Mucosa of rectum (tissue), 2 donors: ENCODE measurements around the gene ITGA3.

Experiments
- H3K27ac ChIP-seq, 2 donors: one replicate each; pipeline ENCODE4 v1.7.0; 2013; ENCODE audit warnings: inconsistent platforms in 2 of 2, low read depth in 2 of 2, low read length in 2 of 2
- H3K27me3 ChIP-seq, 2 donors: one replicate each; pipeline ENCODE4 v1.7.0; 2013; ENCODE audit warnings: low read length in 2 of 2; ENCODE audit not compliant: control insufficient read depth in 2 of 2, insufficient read depth in 2 of 2
- H3K36me3 ChIP-seq, 2 donors: one replicate each; pipeline ENCODE4 v1.7.0; 2013; ENCODE audit warnings: low read length in 2 of 2; ENCODE audit not compliant: control insufficient read depth in 2 of 2, insufficient read depth in 2 of 2
- H3K4me1 ChIP-seq, 2 donors: one replicate each; pipeline ENCODE4 v1.7.0; 2013; ENCODE audit warnings: low read length in 2 of 2, mild to moderate bottlenecking in 1 of 2; ENCODE audit not compliant: control insufficient read depth in 2 of 2, insufficient read depth in 2 of 2
- H3K4me3 ChIP-seq, 2 donors: one replicate each; pipeline ENCODE4 v1.7.0; 2013; ENCODE audit warnings: low read length in 2 of 2
- H3K9ac ChIP-seq, 2 donors: one replicate each; pipeline ENCODE4 v1.7.0; 2013; ENCODE audit warnings: low read length in 2 of 2, low read depth in 1 of 2, mild to moderate bottlenecking in 1 of 2
- H3K9me3 ChIP-seq, 2 donors: one replicate each; pipeline ENCODE4 v1.7.0; 2013; ENCODE audit warnings: low read length in 2 of 2; ENCODE audit not compliant: control insufficient read depth in 2 of 2
- donor health status: healthy.
- donor health status: Normal muscosa, but diverticular disease.

Gene ITGA3

GRCh38 chr17:50097455-50097854 lies 41.5 kb downstream of the ITGA3 start:
- Histone ChIP-seq H3K9me3 (no peaks in the 10 kb centered on the region), H3K36me3 (peaks cover 19 to 25% of the 10 kb centered on the region in 2 donors), H3K27ac (no peak overlapping the region), H3K4me3 (no peak overlapping the region), H3K4me1 (peaks cover 62 to 63% of the 10 kb centered on the region in 2 donors), H3K9ac (no peak overlapping the region), H3K27me3 (no peaks in the 10 kb centered on the region)

DNA sequence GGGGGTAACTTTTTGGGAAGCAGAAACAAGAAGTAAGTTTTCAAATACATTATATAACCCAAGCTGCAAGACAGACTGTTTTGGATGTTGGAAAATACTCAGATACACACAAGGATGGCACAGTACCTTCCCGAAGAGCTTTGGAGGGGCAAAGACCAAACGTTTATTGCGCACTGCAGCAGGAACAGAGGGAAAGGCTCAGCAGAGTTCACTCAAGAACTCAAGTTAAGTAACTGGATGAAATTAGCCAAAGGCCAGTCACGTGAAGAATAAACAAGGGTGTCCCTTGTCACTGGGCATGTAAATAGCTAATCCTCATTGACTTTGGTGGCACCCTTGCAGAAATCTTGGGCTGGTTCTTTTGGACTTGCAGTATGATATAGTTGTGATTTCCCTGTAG lies 42.0 kb downstream of the ITGA3 start:
- Histone ChIP-seq H3K4me1 (peaks cover 67 to 68% of the 10 kb centered on the region in 2 donors), H3K9ac (no peak overlapping the region), H3K27ac (no peak overlapping the region)

GRCh38 chr17:50098583-50098982 lies 42.7 kb downstream of the ITGA3 start:
- Histone ChIP-seq H3K4me3 (no peak overlapping the region), H3K36me3 (peaks cover 19 to 30% of the 10 kb centered on the region in 2 donors), H3K9ac (no peak overlapping the region), H3K4me1 (peaks cover 71 to 73% of the 10 kb centered on the region in 2 donors), H3K27me3 (no peaks in the 10 kb centered on the region), H3K9me3 (no peaks in the 10 kb centered on the region), H3K27ac (no peak overlapping the region)

More for the DNA sequence above, 42.0 kb downstream of the ITGA3 start:
- H3K27me3 ChIP-seq: no peaks in the 10 kb centered on the region
- H3K4me3 ChIP-seq: no peak overlapping the region
- H3K36me3 ChIP-seq: peaks cover 19 to 25% of the 10 kb centered on the region in 2 donors
- H3K9me3 ChIP-seq: no peaks in the 10 kb centered on the region

DNA sequence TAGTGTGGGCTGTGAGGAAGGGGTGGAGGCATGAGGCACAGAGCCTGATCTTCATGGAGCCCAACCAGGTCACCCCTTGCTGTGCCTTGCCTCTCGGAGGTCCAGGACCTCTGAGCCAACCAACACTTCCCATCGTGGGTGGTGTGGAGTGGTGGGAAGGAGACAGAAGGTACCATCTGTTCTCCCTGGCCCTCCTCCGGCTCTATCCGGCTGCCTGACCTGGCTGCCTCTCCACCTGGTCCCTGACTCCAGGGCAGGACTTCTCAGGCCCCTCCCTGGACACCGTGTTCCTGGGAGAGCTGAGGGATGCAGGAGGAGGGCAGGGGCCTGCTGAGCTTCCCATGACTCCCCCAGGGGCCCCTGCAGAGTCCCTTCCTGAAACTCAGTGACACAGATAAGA lies 43.1 kb downstream of the ITGA3 start:
- Histone ChIP-seq H3K4me1 (peaks cover 71 to 73% of the 10 kb centered on the region in 2 donors), H3K9ac (no peak overlapping the region), H3K4me3 (no peak overlapping the region)

GRCh38 chr17:50100480-50100883 lies 44.6 kb downstream of the ITGA3 start:
- Histone ChIP-seq H3K36me3 (peaks cover 21 to 33% of the 10 kb centered on the region in 2 donors), H3K4me3 (peak overlapping the region; percentile 21 to 56), H3K9me3 (no peaks in the 10 kb centered on the region), H3K27me3 (no peaks in the 10 kb centered on the region), H3K27ac (peak overlapping the region; percentile 90 to 96), H3K9ac (peak overlapping the region; percentile 36 to 45), H3K4me1 (peaks cover 66 to 67% of the 10 kb centered on the region in 2 donors)

More for the DNA sequence above, 43.1 kb downstream of the ITGA3 start:
- Histone ChIP-seq H3K36me3 (peaks cover 19 to 30% of the 10 kb centered on the region in 2 donors), H3K27me3 (no peaks in the 10 kb centered on the region), H3K9me3 (no peaks in the 10 kb centered on the region), H3K27ac (peak overlapping the region in 1 of 2 donors; percentile 21)

DNA sequence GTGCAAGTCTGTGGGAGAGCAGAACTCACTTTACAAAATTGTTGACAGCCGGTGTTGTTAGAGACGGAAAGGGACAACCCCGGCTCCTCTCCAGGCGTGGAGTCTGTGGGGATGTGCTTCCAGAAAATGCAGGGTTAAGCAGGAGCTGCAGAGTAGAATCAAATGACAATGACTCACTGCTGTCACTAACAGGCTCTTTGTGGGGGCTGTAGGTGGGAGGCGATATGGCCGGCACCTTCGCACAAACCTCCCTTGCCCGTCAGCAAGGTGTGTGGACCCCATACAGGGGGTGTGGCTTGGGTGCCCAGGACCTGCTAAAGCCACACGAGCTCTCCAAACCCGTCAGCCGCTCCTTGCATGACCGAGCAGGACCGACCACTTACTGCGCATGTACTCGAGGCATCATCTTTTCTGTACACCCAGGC lies 45.0 kb downstream of the ITGA3 start:
- Histone ChIP-seq H3K36me3 (peaks cover 25 to 36% of the 10 kb centered on the region in 2 donors), H3K4me1 (peaks cover 62 to 63% of the 10 kb centered on the region in 2 donors), H3K9me3 (no peaks in the 10 kb centered on the region), H3K4me3 (peak overlapping the region; percentile 25 to 56), H3K27ac (peak overlapping the region; percentile 90 to 96), H3K9ac (peak overlapping the region; percentile 38 to 45), H3K27me3 (no peaks in the 10 kb centered on the region)

DNA sequence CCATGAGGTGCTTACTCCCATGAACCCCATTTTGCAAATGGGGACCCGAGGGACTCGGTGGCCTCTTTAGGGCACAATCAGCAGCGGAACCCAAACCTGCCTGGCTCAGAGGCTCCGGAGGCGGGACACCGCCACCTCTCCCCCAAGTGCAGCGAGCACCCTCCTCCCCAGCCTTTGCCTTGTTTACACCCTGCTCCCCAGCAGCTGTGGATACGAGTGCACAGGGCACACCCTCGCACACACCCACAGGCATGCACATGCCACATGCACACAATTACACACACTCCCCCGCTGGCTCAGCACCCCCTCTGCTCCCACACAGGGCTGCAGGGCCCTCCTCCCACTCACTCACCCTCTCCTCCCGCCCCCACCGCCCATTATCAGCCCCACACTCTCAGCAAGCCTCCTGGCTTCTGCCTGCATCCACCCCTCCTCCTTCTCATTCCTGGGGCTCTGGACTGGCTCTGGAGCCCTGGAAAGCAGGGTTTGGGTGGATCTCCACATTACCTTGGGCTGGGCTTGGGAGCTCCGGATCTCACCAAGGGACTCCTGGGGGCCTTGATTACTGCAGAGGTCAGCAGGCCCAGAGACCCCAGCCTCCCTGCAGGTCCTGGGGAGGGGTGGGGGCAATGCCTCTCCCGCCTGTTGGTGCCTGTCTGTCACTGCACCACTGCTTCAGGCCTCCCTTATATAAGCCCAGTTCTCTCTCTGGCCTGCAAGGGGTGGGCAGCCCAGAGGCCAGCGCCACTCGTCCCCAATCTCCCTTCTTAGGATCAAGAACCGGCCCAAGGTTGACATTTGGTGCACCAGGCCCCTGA lies 45.6 kb downstream of the ITGA3 start:
- Histone ChIP-seq H3K9me3 (no peaks in the 10 kb centered on the region), H3K4me1 (peaks cover 57 to 58% of the 10 kb centered on the region in 2 donors), H3K4me3 (peak overlapping the region; percentile 25 to 56), H3K36me3 (peaks cover 29 to 37% of the 10 kb centered on the region in 2 donors), H3K27ac (peak overlapping the region; percentile 90 to 96), H3K9ac (peak overlapping the region; percentile 60 to 72), H3K27me3 (no peaks in the 10 kb centered on the region)

DNA sequence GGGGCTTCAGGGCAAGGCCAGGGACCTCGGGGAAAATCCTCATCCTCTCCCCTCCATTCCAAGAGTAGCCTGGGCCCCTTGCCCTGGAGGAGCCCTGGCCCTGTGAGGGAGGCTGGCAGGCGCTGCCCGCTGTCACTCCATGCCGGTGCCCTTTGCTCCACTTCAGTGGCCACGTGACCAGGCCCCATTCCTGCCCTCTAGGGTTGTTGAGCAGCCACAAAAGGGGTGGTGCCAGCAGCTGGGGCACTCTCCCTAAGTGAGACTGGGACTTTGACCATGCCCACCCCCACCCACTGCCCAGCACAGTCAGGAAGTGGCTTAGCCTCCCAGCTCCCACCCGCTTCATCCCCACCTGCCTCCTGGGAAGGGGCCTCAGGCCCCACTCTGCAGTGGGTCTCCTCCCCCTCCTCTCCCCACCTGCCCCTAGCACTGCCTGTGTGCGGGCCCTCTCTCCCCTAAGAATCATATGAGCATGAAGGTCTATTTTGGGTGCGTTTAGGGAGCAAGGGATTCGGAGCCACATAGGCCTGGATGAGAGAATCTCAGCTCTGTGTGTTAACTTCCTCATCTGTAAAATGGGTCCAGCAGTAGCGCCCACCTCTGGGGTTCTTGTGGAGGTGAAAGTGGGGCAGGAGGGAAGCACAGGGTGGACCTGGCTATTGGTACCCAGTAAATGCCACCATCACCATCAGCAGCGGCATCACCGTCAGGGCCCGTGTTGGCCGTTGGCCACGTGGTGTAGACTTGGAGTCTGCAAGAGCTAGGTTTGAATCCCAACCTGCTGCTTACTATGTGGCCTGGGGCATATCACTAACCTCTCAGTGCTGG lies 46.5 kb downstream of the ITGA3 start:
- Histone ChIP-seq H3K27me3 (no peaks in the 10 kb centered on the region), H3K4me3 (peak overlapping the region; percentile 25 to 53), H3K36me3 (peaks cover 32 to 40% of the 10 kb centered on the region in 2 donors), H3K27ac (peak overlapping the region; percentile 90 to 96), H3K9ac (peak overlapping the region; percentile 60 to 72), H3K4me1 (peaks cover 50% of the 10 kb centered on the region in 2 donors), H3K9me3 (no peaks in the 10 kb centered on the region)

DNA sequence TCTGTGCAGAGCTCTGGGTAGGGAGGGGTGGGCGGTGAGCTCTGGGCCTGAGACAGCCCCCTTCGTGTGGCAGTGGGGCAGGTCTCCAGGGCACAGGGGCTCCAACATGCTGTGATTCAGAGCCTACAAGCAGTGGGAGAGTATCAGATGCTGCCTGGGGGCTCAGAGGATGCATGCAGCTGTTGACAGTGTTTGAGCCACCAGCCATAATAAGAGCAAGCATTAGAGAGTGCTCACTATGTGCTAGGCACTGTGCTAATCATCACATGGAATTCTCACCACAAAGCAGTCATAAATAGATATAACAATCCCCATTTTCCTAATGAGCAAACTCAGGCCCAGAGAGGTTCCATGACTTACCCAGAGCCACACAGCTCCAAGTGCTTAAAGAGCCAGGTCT lies 47.3 kb downstream of the ITGA3 start:
- H3K27me3 ChIP-seq: no peaks in the 10 kb centered on the region
- peaks cover 44 to 46% of the 10 kb centered on the region in 2 donors for H3K4me1 ChIP-seq
- no peaks in the 10 kb centered on the region for H3K9me3 ChIP-seq
- H3K36me3 ChIP-seq: peaks cover 23 to 41% of the 10 kb centered on the region in 2 donors
- H3K27ac ChIP-seq: peak overlapping the region in 1 of 2 donors; percentile 96
- no peak overlapping the region for H3K9ac ChIP-seq
- no peak overlapping the region for H3K4me3 ChIP-seq

DNA sequence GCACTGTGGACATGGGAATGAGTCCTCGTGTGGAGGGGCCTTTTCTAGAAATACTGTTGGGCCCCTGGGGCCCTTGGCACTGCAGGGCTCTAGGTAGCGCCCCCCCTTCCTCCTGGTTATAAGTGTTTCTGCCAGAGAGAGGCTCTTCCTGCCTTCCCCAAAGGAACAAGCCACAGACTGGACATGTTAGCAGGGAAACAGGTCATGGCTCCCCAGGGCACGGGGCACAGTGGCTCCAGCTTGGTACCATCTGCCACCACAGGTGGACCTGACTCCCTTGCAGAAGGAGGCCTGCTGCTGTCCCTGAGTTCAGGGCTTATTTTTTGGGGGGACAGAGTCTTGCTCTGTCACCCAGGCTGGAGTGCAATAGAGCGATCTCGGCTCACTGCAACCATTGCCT lies 48.0 kb downstream of the ITGA3 start:
- no peak overlapping the region for H3K9ac ChIP-seq
- H3K36me3 ChIP-seq: peaks cover 16 to 40% of the 10 kb centered on the region in 2 donors
- H3K4me1 ChIP-seq: peaks cover 38 to 40% of the 10 kb centered on the region in 2 donors
- no peak overlapping the region for H3K27ac ChIP-seq
- H3K27me3 ChIP-seq: no peaks in the 10 kb centered on the region
- no peaks in the 10 kb centered on the region for H3K9me3 ChIP-seq
- H3K4me3 ChIP-seq: no peak overlapping the region
